Ascending aorta (tissue), 2 donors: Measurements from ENCODE around the gene FGGY. TPM values are rescaled to one million over a fixed set of nuclear protein-coding genes. Genes with fewer than 3 reads are reported as not detected.

Experiments
- DNase-seq, 2 donors: peaks; one replicate each; pipeline ENCODE4 v3.0.0-alpha.2; 2019; ENCODE audit warnings: low spot score in 2 of 2
- H3K27ac ChIP-seq, 2 donors: fragments of 200-600 bp; sonication (generic); one replicate each; pipeline ENCODE4 v1.5.1; 2016 to 2017; ENCODE audit warnings: mild to moderate bottlenecking in 1 of 2
- H3K27me3 ChIP-seq: fragments of 200-600 bp; sonication (generic); one replicate; pipeline ENCODE4 v1.5.1; 2017
- H3K36me3 ChIP-seq, 2 donors: fragments of 200-600 bp; sonication (generic); one replicate each; pipeline ENCODE4 v1.5.1; 2016
- H3K4me1 ChIP-seq, 2 donors: fragments of 200-600 bp; sonication (generic); one replicate each; pipeline ENCODE4 v1.5.1; 2016 to 2017; ENCODE audit warnings: mild to moderate bottlenecking in 1 of 2
- H3K4me3 ChIP-seq, 2 donors: fragments of 200-600 bp; sonication (generic); one replicate each; pipeline ENCODE4 v1.5.1; 2016 to 2017; ENCODE audit warnings: mild to moderate bottlenecking in 1 of 2
- H3K9me3 ChIP-seq, 2 donors: fragments of 200-600 bp; sonication (generic); one replicate each; pipeline ENCODE4 v1.5.1; 2016
- CTCF ChIP-seq, 3 experiments: fragments of 200-600 bp in 2 of 3; fragments of 450-650 bp in 1 of 3; sonication (generic) in 2 of 3; IDR thresholded peaks; one replicate each; pipeline ENCODE4 v1.5.1; 2016 to 2019; ENCODE audit warnings: antibody characterized with exemption in 3 of 3, mild to moderate bottlenecking in 1 of 3, moderate library complexity in 1 of 3
- intact Hi-C: fragments of 100-400 bp; cut with DNase I; formaldehyde crosslinking; loops from one replicate; pipeline ENCODE4 v1.15.1; 2023
- total RNA-seq: library from RNA; depleted of rRNA; stranded (reverse); fragments of >200 nt; gene quantifications from one replicate; pipeline ENCODE4 v1.1.0, GENCODE V29; 2016

Gene FGGY
- total RNA-seq, 1 donor from 2014 or later = 7.0 TPM

- H3K36me3 ChIP-seq = no peaks in the 10 kb centered on the region
- TF ChIP-seq CTCF (IDR thresholded peaks at IDR 0.05) = no peak
- H3K9me3 ChIP-seq = no peaks in the 10 kb centered on the region
- peaks cover 2 to 9% of the 10 kb centered on the region in 2 donors for H3K4me1 ChIP-seq
- intact Hi-C loops = no loop called here
- no peak overlapping the region for H3K4me3 ChIP-seq
- DNase-seq = no peak
- no peaks in the 10 kb centered on the region for H3K27me3 ChIP-seq
- H3K27ac ChIP-seq = no peak overlapping the region
Measured at GRCh38 chr1:59736744-59737143, 439.9 kb downstream of the FGGY start.

- no peaks in the 10 kb centered on the region for H3K27me3 ChIP-seq
- H3K4me3 ChIP-seq = no peak overlapping the region
- intact Hi-C loops = no loop called here
- TF ChIP-seq CTCF (IDR thresholded peaks at IDR 0.05) = no peak
- DNase-seq = no peak
- H3K36me3 ChIP-seq = no peaks in the 10 kb centered on the region
- H3K4me1 ChIP-seq = peaks cover 2 to 3% of the 10 kb centered on the region in 2 donors
- H3K27ac ChIP-seq = no peak overlapping the region
- no peaks in the 10 kb centered on the region for H3K9me3 ChIP-seq
Measured at GRCh38 chr1:59737638-59738037, 440.7 kb downstream of the FGGY start.

- DNase-seq = no peak
- no peak for TF ChIP-seq CTCF (IDR thresholded peaks at IDR 0.05)
- H3K27me3 ChIP-seq = no peaks in the 10 kb centered on the region
- no peak overlapping the region for H3K27ac ChIP-seq
- no peaks in the 10 kb centered on the region for H3K9me3 ChIP-seq
- no peak overlapping the region for H3K4me3 ChIP-seq
- intact Hi-C loops = no loop called here
- H3K4me1 ChIP-seq = peaks cover 2 to 3% of the 10 kb centered on the region in 2 donors
- no peaks in the 10 kb centered on the region for H3K36me3 ChIP-seq
Measured at GRCh38 chr1:59738152-59738551, 441.3 kb downstream of the FGGY start.

GRCh38 chr1:59738591-59739015 lies 441.7 kb downstream of the FGGY start:
- no peak for TF ChIP-seq CTCF (IDR thresholded peaks at IDR 0.05)
- Histone ChIP-seq H3K4me1 (peaks cover 2% of the 10 kb centered on the region in 2 donors), H3K4me3 (no peak overlapping the region), H3K27me3 (no peaks in the 10 kb centered on the region), H3K36me3 (no peaks in the 10 kb centered on the region), H3K27ac (no peak overlapping the region), H3K9me3 (no peaks in the 10 kb centered on the region)
- DNase-seq = no peak
- intact Hi-C loops = no loop called here

- Histone ChIP-seq H3K27me3 (no peaks in the 10 kb centered on the region), H3K27ac (no peak overlapping the region), H3K9me3 (no peaks in the 10 kb centered on the region), H3K4me3 (no peak overlapping the region), H3K4me1 (peaks cover 2 to 5% of the 10 kb centered on the region in 2 donors), H3K36me3 (no peaks in the 10 kb centered on the region)
- intact Hi-C loops = no loop called here
- DNase-seq = no peak
- TF ChIP-seq CTCF (IDR thresholded peaks at IDR 0.05) = no peak
Measured at GRCh38 chr1:59739111-59739510, 442.2 kb downstream of the FGGY start.

GRCh38 chr1:59742526-59742925 lies 445.6 kb downstream of the FGGY start:
- H3K4me1 ChIP-seq = peaks cover 2 to 8% of the 10 kb centered on the region in 2 donors
- H3K36me3 ChIP-seq = no peaks in the 10 kb centered on the region
- no peaks in the 10 kb centered on the region for H3K27me3 ChIP-seq
- intact Hi-C loops = no loop called here
- no peaks in the 10 kb centered on the region for H3K9me3 ChIP-seq
- peak overlapping the region in 1 of 2 donors; percentile 7 for H3K27ac ChIP-seq
- no peak overlapping the region for H3K4me3 ChIP-seq
- DNase-seq = no peak
- TF ChIP-seq CTCF (IDR thresholded peaks at IDR 0.05) = no peak
